ENCODE measurements around the gene ISOC1.
A peak's percentile ranks its signal among the peaks of the same experiment; 100 is the strongest.

Gene ISOC1

DNA sequence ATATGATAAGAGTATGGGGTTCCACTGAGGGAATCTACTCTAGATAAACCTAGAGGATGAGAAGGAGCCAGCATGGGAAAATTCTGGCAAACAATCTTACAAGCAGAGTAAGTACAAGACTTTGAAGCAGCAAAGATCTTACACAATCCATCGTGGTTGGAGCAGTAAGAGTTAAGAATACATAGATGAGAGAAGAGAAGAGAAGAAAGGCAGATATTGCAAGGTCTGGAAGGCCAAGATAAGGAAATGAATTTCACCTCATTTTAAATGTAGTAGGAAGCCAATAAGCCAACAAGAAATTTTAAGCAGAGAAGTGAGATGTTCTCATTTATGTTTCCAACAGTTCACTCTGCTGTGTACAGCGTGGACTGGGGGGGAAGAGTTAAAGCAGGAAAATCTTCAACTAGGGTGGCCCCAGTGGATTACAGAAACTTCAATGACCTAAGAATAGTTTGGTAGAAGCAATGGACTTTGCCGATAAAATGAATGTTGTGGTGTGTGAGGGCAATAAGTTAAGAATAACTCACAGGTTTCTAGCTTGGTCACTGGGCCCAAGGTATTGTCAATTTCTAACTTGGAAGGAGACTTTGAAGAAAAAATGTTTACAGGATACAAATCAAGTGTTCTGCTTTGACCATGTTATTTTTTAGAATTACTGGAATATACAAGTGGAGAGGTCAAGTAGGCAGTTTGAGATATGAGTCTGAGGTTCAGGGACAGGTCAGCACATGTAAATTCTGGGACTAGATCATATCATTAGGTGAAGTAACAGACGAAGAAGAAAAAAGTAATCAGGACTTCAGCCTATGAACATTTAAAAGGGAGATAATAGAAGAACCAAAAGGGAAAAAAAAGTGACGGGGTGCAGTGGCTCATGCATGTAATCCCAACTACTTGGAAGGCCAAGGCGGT, 12.1 kb upstream of the ISOC1 start:
- no peak for DNase-seq (ENCODE audit: low read depth)
- no peak overlapping the region for H3K4me3 ChIP-seq (replicated peaks; ENCODE audit: low read depth, low read length)
- TF ChIP-seq, protein P1, sequence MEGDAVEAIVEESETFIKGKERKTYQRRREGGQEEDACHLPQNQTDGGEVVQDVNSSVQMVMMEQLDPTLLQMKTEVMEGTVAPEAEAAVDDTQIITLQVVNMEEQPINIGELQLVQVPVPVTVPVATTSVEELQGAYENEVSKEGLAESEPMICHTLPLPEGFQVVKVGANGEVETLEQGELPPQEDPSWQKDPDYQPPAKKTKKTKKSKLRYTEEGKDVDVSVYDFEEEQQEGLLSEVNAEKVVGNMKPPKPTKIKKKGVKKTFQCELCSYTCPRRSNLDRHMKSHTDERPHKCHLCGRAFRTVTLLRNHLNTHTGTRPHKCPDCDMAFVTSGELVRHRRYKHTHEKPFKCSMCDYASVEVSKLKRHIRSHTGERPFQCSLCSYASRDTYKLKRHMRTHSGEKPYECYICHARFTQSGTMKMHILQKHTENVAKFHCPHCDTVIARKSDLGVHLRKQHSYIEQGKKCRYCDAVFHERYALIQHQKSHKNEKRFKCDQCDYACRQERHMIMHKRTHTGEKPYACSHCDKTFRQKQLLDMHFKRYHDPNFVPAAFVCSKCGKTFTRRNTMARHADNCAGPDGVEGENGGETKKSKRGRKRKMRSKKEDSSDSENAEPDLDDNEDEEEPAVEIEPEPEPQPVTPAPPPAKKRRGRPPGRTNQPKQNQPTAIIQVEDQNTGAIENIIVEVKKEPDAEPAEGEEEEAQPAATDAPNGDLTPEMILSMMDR (IDR thresholded peaks at IDR 0.05; ENCODE audit: low read length, missing control alignments) = no peak

- H3K4me3 ChIP-seq (replicated peaks; ENCODE audit: low read depth, low read length) = peak overlapping the region; percentile 82
- DNase-seq (ENCODE audit: low read depth) = peak; percentile 73
- TF ChIP-seq, protein P1 (IDR thresholded peaks at IDR 0.05; ENCODE audit: low read length, missing control alignments) = no peak
Measured at GRCh38 chr5:129094924-129095899, 663 bp downstream of the ISOC1 start.

DNA sequence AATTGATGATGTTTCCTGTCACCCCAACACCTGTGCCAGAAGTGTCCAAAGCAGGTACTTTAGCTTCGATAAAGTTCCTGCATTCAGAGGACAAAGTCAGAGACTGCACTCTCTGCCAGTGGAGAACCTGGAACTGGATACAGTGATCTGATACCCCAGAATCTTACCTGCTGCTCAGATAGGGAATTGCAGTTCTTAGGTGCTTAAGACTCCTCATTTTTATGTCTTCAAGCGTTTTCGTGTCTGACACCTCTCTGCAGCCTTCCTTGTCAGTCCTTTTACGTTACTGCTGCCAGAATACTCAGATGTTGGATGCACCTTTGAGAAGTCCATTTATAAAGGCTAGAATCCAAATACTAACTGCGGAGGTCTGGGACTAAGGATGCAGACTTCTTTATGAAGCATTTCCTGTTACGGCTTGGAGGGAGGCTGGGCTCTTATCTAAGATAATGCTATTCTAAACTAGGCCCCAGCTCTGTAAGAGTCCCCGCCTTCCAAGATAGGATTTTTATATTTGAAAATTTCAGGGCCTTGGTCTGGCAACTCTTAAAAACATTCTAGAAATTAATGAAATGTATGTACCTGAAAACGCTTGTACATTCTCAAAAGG, 1.9 kb downstream of the ISOC1 start:
- peak overlapping the region; percentile 14 for H3K4me3 ChIP-seq (replicated peaks; ENCODE audit: low read depth, low read length)
- TF ChIP-seq, protein P1 (IDR thresholded peaks at IDR 0.05; ENCODE audit: low read length, missing control alignments) = peak; percentile 16
- DNase-seq (ENCODE audit: low read depth) = peak; percentile 39

DNA sequence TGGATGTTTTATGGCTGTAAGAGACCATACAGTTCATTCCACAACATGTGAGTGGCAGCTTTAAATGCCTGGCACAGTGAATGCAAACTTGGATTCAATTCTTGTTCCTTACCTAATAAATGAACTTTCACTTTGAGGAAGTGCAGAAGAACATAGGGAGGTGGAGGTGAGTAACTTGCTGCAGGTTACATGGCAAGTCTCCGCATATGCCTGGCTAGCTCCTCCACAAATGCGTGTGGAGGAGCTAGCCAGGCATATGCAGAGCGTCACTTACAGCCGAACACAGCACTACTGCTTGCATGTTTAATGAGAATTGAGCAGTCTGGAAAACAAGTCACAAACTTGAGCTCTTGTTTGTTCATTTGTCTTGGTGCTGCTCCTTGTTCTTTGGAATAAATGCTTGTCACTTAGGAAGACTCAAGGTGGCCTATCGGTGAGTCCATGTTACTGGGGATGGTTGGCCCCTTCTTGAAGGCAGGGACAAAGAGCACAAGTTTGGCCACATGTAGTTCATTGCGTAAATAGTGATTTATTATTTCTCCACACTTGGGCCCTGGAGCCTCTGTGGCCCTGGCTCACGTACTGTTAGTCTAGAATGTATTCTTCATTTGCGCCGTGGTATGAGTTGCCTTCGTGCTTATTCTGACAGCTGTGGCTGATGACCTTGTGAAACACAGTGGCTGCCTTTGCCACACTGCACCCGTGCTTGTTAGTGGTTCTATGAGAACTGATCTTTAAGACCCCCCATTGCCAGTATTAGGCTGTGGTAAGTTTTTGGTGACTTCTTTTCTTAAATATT, 3.1 kb downstream of the ISOC1 start:
- DNase-seq (ENCODE audit: low read depth) = no peak
- TF ChIP-seq, protein P1 (IDR thresholded peaks at IDR 0.05; ENCODE audit: low read length, missing control alignments) = no peak
- no peak overlapping the region for H3K4me3 ChIP-seq (replicated peaks; ENCODE audit: low read depth, low read length)

GRCh38 chr5:129098488-129099183, 4.1 kb downstream of the ISOC1 start:
- no peak overlapping the region for H3K4me3 ChIP-seq (replicated peaks; ENCODE audit: low read depth, low read length)
- DNase-seq (ENCODE audit: low read depth) = no peak
- TF ChIP-seq, protein P1 (IDR thresholded peaks at IDR 0.05; ENCODE audit: low read length, missing control alignments) = no peak
